ENCODE measurements around the gene MESP2.

The MESP2 gene

DNA sequence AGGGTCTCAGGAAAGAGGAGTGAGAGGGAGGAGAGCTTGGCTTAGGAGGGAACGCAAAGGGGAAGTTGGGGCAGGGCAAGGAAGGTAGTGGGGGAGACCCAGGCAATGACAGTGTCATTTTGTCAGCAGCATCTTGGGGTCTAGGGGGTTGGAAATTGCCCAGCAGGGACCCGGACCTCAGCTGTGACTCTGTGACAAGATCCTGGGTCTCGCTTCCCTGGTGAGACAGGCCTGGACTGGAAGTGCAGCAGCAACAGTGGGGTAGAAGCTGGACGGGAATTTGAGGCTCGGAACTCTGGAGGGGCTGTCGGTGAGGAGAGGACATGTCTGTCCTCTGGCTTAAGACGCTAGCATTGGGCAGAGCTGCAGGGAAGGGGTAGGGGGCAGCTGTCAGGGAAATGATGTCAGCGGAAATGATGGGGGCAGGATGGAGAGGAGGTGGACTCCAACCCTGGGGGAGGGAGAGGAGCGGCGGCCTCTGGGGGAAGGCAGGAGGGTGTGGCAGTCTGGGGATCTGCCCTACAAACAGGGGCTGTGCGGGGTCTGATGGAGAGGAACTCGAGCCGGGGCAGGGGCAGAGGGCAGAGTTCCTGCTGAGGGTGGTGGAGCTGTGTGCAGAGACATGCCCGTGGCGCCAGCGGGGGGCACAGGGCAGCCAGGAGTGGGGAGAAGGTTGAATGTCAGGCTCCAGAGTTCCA lies 26.2 kb downstream of the MESP2 start:
- DNase-seq, result no peak

GRCh38 chr15:89802986-89803824 lies 27.1 kb downstream of the MESP2 start:
- DNase-seq, result no peak

DNA sequence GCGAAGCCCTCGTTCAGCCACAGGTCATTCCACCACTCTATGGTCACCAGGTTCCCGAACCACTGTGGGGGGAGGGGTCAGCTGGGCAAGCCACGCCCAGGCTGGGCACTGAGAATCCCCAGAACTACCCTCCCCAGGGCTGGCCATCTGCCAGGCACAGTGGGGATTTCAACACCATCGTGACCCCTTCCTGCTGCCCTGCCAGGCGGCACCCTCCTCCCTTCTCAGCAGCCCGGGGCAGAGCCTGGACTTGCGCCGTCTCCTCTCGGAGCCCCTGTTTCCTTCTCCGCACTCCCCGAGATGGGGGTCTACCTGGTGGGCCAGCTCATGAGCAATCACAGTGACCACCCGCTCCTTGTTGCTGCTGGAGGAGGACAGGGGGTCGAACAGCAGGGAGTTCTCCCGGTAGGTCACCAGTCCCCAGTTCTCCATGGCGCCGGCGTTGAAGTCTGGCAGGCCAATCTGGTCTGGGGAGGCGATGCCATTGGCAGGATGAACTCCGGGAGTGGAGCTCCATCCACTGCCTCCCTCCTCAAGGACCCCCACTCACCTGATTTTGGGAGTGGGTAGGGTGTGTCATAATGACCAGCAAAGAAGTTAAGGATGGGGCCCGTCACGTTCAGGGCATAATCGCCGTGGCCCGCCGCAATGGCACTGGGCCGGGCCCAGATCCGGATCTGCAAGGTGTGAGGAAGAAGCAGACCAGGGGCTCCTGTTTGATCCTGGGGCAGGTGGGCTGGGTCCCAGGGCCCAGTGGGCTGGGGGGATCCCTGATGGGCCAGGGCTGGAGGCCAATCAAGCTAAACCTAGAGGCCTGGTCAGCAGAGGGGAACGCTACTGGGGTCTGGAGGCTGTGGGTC lies 28.0 kb downstream of the MESP2 start:
- peak in 3 of 4 experiments; percentile 48 to 56 (median 50) for DNase-seq

DNA sequence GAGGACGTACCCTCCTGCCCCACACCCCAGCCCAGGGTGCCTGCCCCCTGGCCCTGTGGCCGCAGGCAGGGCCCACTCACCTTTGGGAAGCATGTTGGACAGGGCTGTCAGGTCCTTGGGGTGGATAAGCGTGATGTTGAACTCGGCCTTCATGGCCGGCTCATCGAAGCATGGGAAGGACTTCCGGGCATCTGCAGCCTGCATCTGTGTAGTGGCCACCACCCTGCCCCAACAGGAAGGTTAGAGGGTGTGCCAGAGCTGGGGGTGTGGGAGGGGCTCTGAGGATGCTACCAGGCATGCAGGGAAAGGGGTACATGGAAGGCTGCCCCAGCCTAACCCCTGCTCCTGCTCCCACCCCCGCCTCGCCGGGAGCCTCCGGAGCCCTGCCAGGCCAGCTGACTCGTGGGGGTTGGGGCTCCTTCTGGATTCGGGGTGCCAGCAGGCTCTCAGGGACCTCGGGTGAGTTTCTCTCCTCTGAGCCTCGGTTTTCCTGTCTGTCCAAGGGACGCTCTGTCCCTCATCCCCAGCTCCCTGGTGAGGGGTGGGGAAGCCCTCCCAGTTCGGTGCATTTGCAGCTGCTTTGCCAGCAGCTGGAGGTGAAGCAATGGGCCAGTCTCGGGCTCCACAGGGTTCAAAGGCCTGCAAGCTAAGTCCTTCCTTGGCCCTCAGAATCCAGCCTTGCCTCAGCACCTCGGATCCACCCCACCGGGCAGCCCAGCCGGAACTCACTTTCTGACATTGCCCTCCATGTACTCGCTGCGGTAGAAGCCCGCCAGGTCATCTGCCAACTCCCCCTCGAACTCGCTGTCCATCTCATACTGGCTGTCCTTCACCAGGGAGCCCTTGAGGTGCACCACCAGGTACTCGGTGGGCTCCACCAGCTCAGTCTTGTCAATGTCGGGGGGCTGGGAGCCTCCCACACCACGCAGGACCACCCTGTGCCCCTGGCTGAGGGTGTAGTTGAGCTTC lies 29.4 kb downstream of the MESP2 start:
- no peak for DNase-seq

- no peak for DNase-seq
Observed at GRCh38 chr15:89806210-89806558, 30.1 kb downstream of the MESP2 start.

DNA sequence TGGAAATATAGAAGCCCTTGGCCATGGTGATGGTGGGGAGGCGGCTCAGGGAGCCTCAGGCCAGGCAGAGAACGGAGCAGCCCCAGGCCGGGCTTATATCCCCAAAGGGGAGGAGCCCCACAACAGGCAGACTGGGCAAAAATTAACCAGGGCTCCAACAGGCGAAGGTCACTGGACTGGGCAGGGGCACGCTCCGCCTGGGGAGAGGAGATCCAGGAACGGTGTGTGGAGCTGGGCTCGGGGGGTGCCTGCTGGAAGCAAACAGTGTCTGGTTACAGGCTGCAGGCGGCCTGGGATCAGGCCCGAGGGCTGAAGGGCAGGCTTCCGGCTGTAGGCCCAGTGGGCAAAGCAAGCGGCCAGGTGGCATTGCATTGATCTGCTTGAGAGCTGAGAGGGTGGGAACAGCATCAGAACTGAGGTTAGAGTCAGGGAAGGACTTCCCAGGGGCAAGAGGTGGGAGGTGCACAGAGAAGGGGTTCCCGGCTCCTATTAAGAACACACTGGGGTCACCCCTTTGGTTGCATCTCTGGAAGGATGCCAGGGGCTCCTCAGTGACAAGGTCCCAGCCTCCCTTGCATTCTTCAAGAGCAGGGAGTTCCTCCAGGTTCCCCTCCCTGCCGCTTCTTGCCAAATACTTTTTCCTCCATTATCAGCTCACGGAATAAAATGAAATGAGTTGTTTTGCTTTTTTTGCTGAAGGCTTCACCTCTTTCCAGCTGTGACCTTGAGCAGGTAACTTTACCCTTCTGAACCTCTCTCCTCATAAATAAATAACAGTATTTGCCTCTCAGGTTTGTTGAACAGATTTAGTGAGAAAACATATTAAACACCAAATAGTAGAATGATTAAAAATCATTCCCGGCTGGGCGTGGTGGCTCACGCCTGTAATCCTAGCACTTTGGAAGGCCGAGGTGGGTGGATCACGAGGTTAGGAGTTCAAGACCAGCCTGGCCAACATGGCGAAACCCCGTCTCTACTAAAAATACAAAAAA lies 30.7 kb downstream of the MESP2 start:
- no peak for DNase-seq

- DNase-seq, result no peak
Observed at GRCh38 chr15:89807689-89808088, 31.6 kb downstream of the MESP2 start.

GRCh38 chr15:89808160-89808870 lies 32.2 kb downstream of the MESP2 start:
- no peak for DNase-seq

GRCh38 chr15:89809093-89809786 lies 33.1 kb downstream of the MESP2 start:
- no peak for DNase-seq

DNA sequence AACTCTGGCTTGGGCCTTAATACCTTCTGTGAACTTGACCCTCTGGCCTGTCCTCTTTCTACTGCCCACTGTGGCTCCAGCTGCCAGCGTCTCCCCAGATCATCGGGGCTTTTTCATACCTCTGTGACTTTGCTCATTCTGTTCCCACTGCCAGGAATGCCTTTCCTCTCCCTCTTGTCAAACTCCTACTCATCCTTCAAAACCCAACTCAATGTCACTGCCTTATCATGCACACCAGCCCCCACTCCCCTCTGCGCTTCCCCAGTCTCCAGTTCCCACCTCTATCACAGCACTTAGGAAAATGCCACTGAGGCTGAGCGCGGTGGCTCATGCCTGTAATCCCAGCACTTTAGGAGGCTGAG lies 33.6 kb downstream of the MESP2 start:
- DNase-seq, result no peak

DNA sequence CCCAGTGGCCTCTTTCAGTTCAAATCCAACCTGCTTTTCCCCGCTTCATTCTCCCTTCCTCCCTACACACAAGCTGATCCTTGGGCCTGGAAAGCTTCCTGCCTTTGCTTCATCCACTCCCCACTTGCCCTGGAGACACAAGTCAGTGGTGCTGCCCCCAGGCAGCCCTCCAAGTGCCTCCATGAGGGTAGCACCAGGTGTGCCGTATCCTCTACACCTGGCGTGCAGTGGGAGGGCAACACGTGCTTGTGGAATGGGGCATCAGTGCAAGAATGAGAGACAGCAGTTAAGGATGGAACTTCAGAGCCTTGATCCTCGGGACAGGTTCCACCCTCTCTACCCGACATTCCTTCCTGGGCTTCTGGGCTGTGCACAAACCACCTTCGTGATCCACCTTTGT lies 34.7 kb downstream of the MESP2 start:
- DNase-seq, result no peak

- peak; percentile 87 to 96 (median 92) for DNase-seq
Observed at GRCh38 chr15:89812011-89812846, 36.1 kb downstream of the MESP2 start.

- no peak for DNase-seq
Observed at GRCh38 chr15:89812847-89813320, 36.8 kb downstream of the MESP2 start.

GRCh38 chr15:89813381-89814111 lies 37.4 kb downstream of the MESP2 start:
- DNase-seq, result peak in 1 of 4 experiments; percentile 11

DNA sequence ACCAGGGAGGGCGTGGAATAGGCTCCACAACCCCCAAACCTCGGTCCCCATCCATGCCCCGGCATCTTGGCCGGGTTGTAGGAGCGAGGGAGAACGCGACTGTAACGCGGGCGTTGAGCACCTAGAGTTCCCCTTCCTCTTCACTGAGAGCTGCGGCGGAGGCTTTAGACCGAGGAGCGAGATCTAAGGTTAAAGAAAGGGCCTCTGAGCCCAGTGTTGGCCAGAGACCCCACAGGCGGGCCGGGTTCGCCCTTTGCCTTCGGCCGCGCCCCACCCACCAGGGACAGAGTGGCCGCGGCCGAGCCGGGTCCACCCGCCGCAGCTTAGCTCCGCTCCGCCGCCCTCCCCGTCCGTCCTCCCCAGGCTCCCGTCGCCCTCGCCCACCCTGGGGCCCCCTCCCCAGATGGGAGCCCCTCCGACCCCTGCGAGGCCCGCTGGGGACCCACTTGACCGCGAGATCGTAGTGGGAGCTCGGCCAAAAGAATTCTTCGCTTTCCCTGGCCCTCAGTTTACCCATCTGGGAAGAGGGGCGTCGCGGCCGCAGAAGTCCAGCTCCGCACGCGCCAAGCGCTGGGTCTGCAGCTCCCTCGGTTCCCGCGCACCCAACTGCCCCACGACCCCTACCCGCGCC lies 38.1 kb downstream of the MESP2 start:
- DNase-seq, result peak; percentile 51 to 76 (median 70)

DNA sequence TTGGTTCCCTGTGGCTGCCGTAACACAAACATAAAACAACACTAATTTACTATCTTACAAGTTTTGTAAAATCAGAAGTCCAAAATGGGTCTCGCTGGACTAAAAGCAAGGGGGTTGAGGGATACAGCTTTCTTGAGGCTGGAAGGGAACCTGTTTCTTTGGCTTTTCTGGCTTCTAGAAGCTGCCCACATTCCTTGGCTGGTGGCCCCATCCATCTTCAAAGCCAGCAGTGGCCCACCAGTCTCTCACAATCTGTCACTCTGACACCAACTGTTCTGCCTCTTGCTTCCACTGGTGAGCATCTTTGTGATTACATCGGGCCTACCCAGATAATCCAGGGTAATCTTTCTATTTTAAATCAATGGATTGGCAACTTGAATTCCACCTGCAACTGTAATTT lies 39.6 kb downstream of the MESP2 start:
- no peak for DNase-seq

DNA sequence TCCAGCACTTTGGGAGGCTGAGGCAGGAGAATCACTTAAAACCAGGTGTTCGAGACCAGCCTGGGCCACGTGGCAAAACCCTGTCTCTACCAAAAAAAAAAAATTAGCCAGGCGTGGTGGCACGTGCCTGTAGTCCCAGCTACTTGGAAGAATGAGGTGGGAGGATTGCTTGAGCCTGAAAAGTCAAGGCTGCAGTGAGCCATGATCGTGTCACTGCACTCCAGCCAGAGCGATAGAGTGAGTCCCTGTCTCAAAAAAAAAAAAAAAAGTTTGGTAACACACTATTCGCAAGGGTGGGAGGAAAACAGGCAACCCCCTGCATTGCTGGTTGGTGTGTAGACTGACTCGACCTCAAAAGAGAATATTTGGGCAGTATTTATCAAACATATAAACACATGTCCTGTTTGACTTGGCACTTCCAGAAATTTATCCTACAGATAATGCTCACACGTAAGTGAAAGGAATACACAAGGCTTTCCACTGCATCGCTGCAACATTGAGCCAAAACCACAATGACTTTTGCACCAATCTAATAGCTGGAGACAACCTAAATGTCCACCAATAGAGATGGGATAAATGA lies 41.7 kb downstream of the MESP2 start:
- DNase-seq, result no peak
